ENCODE results near the gene OR1F1. TPM values are rescaled to one million over a fixed set of nuclear protein-coding genes. Genes with fewer than 3 reads are reported as not detected.
A peak's percentile ranks its signal among the peaks of the same experiment; 100 is the strongest.
"Not testable (repeated sequence)": the region's sequence is repeated elsewhere in the genome, so short reads cannot be mapped to it uniquely, and the experiment has no call there.

The OR1F1 gene
- total RNA-seq, 1 experiment from 2014 or later = 0.21 TPM

DNA sequence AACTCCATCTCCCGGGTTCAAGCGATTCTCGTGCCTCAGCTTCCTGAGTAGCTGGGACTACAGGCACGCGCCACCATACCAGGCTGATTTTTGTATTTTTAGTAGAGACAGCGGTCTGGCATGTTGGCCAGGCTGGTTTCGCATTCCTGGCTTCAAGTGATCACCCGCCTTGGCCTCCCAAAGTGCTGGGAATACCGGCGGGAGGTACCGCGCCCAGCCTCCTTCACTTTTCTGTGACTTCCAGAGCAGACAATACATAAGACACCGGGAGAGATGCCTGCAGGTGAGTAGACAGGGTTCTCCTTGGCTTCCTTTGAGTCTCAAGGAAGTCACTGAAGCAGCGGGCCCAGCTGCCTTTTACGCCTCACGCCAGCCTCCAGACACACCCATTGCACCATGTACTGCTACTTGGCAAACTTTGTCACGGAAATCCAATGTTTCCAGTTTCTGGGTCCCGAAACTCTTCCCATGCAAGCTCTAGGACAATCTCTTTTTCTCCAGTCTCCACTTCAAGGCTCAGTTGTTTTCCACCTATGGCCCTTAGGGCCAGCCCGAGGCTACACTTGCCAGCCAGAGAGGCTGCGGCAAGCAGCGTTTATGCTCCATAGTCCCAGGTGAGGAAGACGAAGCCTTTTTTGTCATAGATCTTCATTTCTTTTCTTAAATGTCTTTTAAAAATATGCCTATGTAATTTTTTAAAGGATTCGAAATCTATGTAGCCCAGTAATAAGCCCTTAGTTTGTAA is 886 bp upstream of the OR1F1 start:
- DNase-seq (ENCODE audit: low read depth, low spot score) = no peak
- in situ Hi-C loops (cut with HindIII; ENCODE audit: low pct_unique_long_range_greater_than_20kb, low sequenced_read_pairs) = no loop called here

GRCh38 chr16:3188675-3188924 is 596 bp downstream of the OR1F1 start:
- DNase-seq (ENCODE audit: low read depth, low spot score) = no peak
- in situ Hi-C loops (cut with HindIII; ENCODE audit: low pct_unique_long_range_greater_than_20kb, low sequenced_read_pairs) = no loop called here

- in situ Hi-C loops (cut with HindIII; ENCODE audit: low pct_unique_long_range_greater_than_20kb, low sequenced_read_pairs) = no loop called here
- peak; percentile 82 for DNase-seq (ENCODE audit: low read depth, low spot score)
Observed at GRCh38 chr16:3188925-3189825, 1.2 kb downstream of the OR1F1 start.

DNA sequence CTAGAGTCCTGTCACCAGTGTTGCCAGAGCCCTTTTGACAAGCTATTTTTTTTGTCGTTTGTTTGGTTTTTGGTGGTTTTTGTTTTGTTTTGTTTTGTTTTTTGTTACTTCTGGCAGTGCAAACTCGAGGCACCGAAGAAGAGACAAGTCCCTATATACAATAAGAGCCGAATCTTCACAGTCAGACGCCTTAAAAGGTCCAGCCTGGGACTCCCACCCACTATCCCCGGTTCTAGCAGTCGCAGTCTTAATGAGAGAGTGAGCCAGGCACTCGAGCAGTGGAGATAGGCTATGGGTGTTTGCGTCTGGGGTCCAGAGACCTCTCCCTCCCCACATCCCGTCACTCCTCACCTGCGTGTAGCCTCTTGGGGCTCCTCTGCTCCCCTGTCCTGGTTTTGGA is 1.9 kb downstream of the OR1F1 start:
- in situ Hi-C loops (cut with HindIII; ENCODE audit: low pct_unique_long_range_greater_than_20kb, low sequenced_read_pairs) = no loop called here
- DNase-seq (ENCODE audit: low read depth, low spot score) = no peak

DNA sequence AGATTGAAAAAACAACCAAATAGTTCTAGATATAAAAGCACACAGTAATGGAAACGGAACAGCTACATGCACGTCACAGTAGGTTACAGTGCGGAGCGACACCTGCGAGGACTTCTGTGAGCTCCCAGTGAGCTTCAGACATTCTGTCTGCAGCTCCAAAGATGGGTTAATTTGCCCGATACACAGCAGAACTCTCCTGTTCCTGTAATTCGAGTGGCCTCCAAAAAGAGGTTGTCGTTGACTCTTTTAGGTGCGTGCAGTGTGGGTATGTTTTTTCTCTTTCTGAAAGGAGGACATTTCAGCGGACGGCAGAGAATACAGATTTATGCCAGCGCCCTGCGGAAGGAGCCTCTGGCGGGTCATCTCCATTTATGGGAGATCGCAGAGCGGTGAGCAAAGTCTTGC is 2.9 kb downstream of the OR1F1 start:
- DNase-seq (ENCODE audit: low read depth, low spot score) = peak; percentile 14
- in situ Hi-C loops (cut with HindIII; ENCODE audit: low pct_unique_long_range_greater_than_20kb, low sequenced_read_pairs) = no loop called here

- in situ Hi-C loops (cut with HindIII; ENCODE audit: low pct_unique_long_range_greater_than_20kb, low sequenced_read_pairs) = no loop called here
- DNase-seq (ENCODE audit: low read depth, low spot score) = no peak
Observed at GRCh38 chr16:3192476-3193019, 4.5 kb downstream of the OR1F1 start.

- in situ Hi-C loops (cut with HindIII; ENCODE audit: low pct_unique_long_range_greater_than_20kb, low sequenced_read_pairs) = no loop called here
- DNase-seq (ENCODE audit: low read depth, low spot score) = peak; percentile 21
Observed at GRCh38 chr16:3193221-3194212, 5.5 kb downstream of the OR1F1 start.

GRCh38 chr16:3194792-3195191 is 6.8 kb downstream of the OR1F1 start:
- DNase-seq (ENCODE audit: low read depth, low spot score) = no peak
- in situ Hi-C loops (cut with HindIII; ENCODE audit: low pct_unique_long_range_greater_than_20kb, low sequenced_read_pairs) = no loop called here

DNA sequence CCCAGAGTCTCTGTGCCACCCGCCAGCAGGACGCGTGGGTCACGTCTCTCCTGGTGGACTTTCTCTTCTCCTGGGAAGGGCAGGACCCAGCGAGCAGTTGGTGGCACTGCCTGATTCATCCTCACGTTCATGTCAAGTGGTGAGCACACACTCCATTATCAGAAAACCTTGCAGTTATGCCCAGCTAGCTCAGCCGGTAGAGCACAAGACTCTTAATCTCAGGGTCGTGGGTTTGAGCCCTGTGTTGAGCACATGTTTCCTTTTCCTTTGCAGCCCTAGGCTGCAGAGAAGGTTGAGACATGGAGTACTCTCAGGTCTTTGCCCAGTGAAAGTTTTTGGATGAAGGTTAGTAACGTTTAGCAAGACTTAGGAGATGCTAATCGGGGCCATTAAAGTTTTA is 8.0 kb downstream of the OR1F1 start:
- DNase-seq (ENCODE audit: low read depth, low spot score) = peak; percentile 59
- in situ Hi-C loops (cut with HindIII; ENCODE audit: low pct_unique_long_range_greater_than_20kb, low sequenced_read_pairs) = no loop called here

GRCh38 chr16:3197694-3198333 is 9.8 kb downstream of the OR1F1 start:
- in situ Hi-C loops (cut with HindIII; ENCODE audit: low pct_unique_long_range_greater_than_20kb, low sequenced_read_pairs); DNase-seq (ENCODE audit: low read depth, low spot score): not testable (repeated sequence)

DNA sequence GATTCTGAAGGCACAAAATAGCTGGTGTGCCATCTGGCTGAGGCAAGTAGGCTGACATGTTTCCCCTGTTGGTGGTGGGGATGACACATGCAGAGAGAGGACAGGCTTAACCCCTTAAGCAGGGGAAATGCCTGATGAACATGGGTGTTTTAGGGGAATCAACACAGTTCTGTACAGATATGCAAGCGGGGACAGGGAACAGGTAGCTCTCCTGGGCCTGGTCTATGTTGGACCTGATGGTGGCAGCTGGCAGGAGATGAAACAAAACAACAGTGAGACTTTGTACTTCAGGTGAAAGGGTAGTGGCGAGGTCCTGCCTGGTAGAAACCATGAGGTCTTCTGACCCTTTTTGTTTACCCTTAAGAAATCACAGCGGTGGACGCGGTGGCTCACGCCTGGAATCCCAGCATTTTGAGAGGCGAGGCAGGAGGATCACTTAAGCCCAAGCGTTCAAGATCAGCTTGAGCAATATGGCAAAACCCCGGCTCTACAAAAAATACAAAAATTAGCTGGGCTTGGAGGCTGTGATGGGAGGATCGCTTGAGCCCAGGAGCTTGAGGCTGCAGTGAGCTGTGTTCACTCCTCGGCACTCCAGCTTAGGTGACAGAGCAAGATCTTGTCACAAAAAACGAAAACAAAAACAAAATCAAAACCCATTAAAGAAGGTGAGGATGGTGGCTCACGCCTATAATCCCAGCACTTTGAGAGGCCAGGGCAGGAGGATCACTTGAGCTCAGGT is 10.5 kb downstream of the OR1F1 start:
- in situ Hi-C loops (cut with HindIII; ENCODE audit: low pct_unique_long_range_greater_than_20kb, low sequenced_read_pairs) = no loop called here
- DNase-seq (ENCODE audit: low read depth, low spot score) = no peak

DNA sequence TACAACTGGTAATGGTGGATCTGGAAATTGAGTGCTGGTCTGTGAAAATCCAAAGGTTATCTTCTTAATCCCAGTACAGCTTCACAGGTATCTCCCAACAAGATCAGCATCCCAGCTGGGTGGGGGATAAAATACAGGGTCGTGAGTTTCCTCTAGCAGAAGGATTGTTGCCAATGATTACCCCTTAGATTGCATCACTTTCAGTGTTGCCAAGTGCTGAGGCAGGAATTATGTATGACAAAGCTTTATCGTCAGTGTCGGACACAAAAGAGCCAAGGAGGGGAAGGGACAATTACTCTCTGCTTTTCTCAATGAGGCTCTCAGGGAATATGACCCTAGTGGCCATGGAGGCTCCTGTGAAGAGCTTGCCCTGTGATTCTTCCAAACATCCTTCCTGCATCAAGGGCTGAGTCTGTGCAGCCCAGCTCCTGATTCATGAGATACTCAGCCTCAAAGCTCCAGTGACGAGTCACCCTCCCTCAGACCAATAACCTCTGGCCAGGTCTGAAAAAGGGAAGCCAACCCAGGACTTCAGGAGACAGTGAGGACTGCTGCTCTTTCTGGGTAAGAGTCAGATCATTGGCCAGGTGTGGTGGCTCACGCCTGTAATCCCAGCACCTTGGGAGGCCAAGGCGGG is 15.0 kb downstream of the OR1F1 start:
- in situ Hi-C loops (cut with HindIII; ENCODE audit: low pct_unique_long_range_greater_than_20kb, low sequenced_read_pairs) = no loop called here
- no peak for DNase-seq (ENCODE audit: low read depth, low spot score)

DNA sequence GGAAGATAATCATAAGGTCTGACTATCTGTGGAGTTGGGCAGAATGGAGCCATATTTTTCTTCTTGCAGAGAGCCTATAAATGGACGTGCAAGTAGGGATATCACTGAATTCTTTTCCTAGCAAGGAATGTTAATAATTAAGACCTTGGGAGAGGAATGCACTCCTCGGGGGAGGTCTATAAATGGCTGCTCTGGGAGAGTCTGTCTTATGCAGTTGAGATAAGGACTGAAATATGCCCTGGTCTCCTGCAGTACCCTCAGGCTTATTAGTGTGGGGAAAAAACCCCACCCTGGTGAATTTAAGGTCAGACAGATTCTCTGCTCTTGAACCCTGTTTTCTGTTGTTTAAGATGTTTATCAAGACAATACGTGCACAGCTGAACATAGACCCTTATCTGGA is 17.9 kb downstream of the OR1F1 start:
- DNase-seq (ENCODE audit: low read depth, low spot score); in situ Hi-C loops (cut with HindIII; ENCODE audit: low pct_unique_long_range_greater_than_20kb, low sequenced_read_pairs): not testable (repeated sequence)

GRCh38 chr16:3207086-3207953 is 19.3 kb downstream of the OR1F1 start:
- in situ Hi-C loops (cut with HindIII; ENCODE audit: low pct_unique_long_range_greater_than_20kb, low sequenced_read_pairs) = no loop called here
- DNase-seq (ENCODE audit: low read depth, low spot score) = no peak

DNA sequence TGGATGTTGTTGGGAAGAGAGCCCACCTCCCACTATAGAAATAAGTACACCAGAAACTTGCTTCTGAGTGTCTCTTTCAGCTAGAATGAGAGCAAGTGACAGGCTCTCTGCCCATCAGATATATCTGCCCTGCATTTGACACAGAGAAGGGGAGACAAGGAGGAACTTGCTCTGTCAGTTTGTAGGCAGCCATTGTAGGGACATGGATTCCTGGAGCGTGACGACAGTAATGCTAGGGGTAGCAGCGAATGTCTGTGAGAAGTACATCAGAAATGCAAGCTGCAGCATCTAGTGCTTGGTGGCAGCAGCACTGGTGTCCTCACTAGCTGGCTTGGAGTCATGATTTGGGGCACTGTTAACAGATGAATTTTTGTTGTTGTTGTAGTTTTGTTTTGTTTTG is 24.0 kb downstream of the OR1F1 start:
- in situ Hi-C loops (cut with HindIII; ENCODE audit: low pct_unique_long_range_greater_than_20kb, low sequenced_read_pairs) = no loop called here
- no peak for DNase-seq (ENCODE audit: low read depth, low spot score)
